Measurements from ENCODE around the gene TNRC6B. TPM values are rescaled to one million over a fixed set of nuclear protein-coding genes. Genes with fewer than 3 reads are reported as not detected.
"Not testable (repeated sequence)": the region's sequence is repeated elsewhere in the genome, so short reads cannot be mapped to it uniquely, and the experiment has no call there.

The TNRC6B gene
- total and polyA plus RNA-seq, 5 donors from 2014 or later = 50.6 to 144 (median 72.6) TPM

- Histone ChIP-seq H3K27ac (ENCODE audit: insufficient read depth, low read length, poor library complexity, severe bottlenecking) (no peak overlapping the region), H3K4me1 (ENCODE audit: control insufficient read depth, insufficient read depth, low read length, poor library complexity, severe bottlenecking) (peaks cover 5% of the 10 kb centered on the region), H3K36me3 (ENCODE audit: control insufficient read depth, insufficient read depth, low read length) (peaks cover 69% of the 10 kb centered on the region), H3K9me3 (ENCODE audit: control insufficient read depth in 2 of 2, low read length in 2 of 2) (no peaks in the 10 kb centered on the region), H3K27me3 (ENCODE audit: control insufficient read depth, insufficient read depth, low read length) (no peaks in the 10 kb centered on the region), H3K4me3 (ENCODE audit: low read depth, low read length) (no peak overlapping the region)
- Mint-ChIP-seq H3K4me3 (peak overlapping the region in 1 of 4 donors; percentile 49), H3K27ac (peak overlapping the region in 1 of 3 donors; percentile 87), H3K4me1 (peaks cover under 1 to 8% (median 4%) of the 10 kb centered on the region in 4 donors), H3K9me3 (no peaks in the 10 kb centered on the region), H3K36me3 (peaks cover 55% of the 10 kb centered on the region), H3K27me3 (peaks cover 4% of the 10 kb centered on the region)
- no peak for ATAC-seq (ENCODE audit: low read depth in 2 of 2)
- no peak for DNase-seq
Observed at GRCh38 chr22:40366068-40366467, 188.3 kb downstream of the TNRC6B start.

- no peak overlapping the region for H3K4me3 Mint-ChIP-seq
- H3K27ac Mint-ChIP-seq = no peak overlapping the region
- H3K27me3 Mint-ChIP-seq = peaks cover 4% of the 10 kb centered on the region
- H3K36me3 ChIP-seq (ENCODE audit: control insufficient read depth, insufficient read depth, low read length) = peaks cover 56% of the 10 kb centered on the region
- H3K36me3 Mint-ChIP-seq = peaks cover 43% of the 10 kb centered on the region
- H3K9me3 Mint-ChIP-seq = no peaks in the 10 kb centered on the region
- no peaks in the 10 kb centered on the region for H3K27me3 ChIP-seq (ENCODE audit: control insufficient read depth, insufficient read depth, low read length)
- H3K27ac ChIP-seq (ENCODE audit: insufficient read depth, low read length, poor library complexity, severe bottlenecking) = no peak overlapping the region
- H3K4me3 ChIP-seq (ENCODE audit: low read depth, low read length) = no peak overlapping the region
- ATAC-seq (ENCODE audit: low read depth in 2 of 2) = no peak
- peaks cover 12% of the 10 kb centered on the region for H3K4me1 ChIP-seq (ENCODE audit: control insufficient read depth, insufficient read depth, low read length, poor library complexity, severe bottlenecking)
- H3K9me3 ChIP-seq (ENCODE audit: control insufficient read depth in 2 of 2, low read length in 2 of 2) = no peaks in the 10 kb centered on the region
- peaks cover 5 to 18% (median 9%) of the 10 kb centered on the region in 4 donors for H3K4me1 Mint-ChIP-seq
- DNase-seq = no peak
Observed at GRCh38 chr22:40367342-40367741, 189.6 kb downstream of the TNRC6B start.

- peaks cover 12 to 25% (median 15%) of the 10 kb centered on the region in 4 donors for H3K4me1 Mint-ChIP-seq
- Histone ChIP-seq H3K9me3 (ENCODE audit: control insufficient read depth in 2 of 2, low read length in 2 of 2) (no peaks in the 10 kb centered on the region), H3K27me3 (ENCODE audit: control insufficient read depth, insufficient read depth, low read length) (no peaks in the 10 kb centered on the region), H3K4me1 (ENCODE audit: control insufficient read depth, insufficient read depth, low read length, poor library complexity, severe bottlenecking) (peaks cover 12% of the 10 kb centered on the region), H3K36me3 (ENCODE audit: control insufficient read depth, insufficient read depth, low read length) (peaks cover 55% of the 10 kb centered on the region), H3K27ac (ENCODE audit: insufficient read depth, low read length, poor library complexity, severe bottlenecking) (no peak overlapping the region), H3K4me3 (ENCODE audit: low read depth, low read length) (no peak overlapping the region)
- H3K4me3 Mint-ChIP-seq = peak overlapping the region in 2 of 4 donors; percentile 27 to 63
- peaks cover 4% of the 10 kb centered on the region for H3K27me3 Mint-ChIP-seq
- no peaks in the 10 kb centered on the region for H3K9me3 Mint-ChIP-seq
- H3K27ac Mint-ChIP-seq = peak overlapping the region in 2 of 3 donors; percentile 61 to 64
- ATAC-seq (ENCODE audit: low read depth in 2 of 2) = no peak
- H3K36me3 Mint-ChIP-seq = peaks cover 36% of the 10 kb centered on the region
- DNase-seq = no peak
Observed at GRCh38 chr22:40368016-40368415, 190.3 kb downstream of the TNRC6B start.

- DNase-seq (no peak), ATAC-seq (ENCODE audit: low read depth in 2 of 2) (no peak)
- H3K36me3 ChIP-seq (ENCODE audit: control insufficient read depth, insufficient read depth, low read length) = peaks cover 49% of the 10 kb centered on the region
- no peaks in the 10 kb centered on the region for H3K9me3 ChIP-seq (ENCODE audit: control insufficient read depth in 2 of 2, low read length in 2 of 2)
- peaks cover 12% of the 10 kb centered on the region for H3K4me1 ChIP-seq (ENCODE audit: control insufficient read depth, insufficient read depth, low read length, poor library complexity, severe bottlenecking)
- H3K27ac ChIP-seq (ENCODE audit: insufficient read depth, low read length, poor library complexity, severe bottlenecking) = no peak overlapping the region
- H3K4me3 ChIP-seq (ENCODE audit: low read depth, low read length) = no peak overlapping the region
- peaks cover 4% of the 10 kb centered on the region for H3K27me3 Mint-ChIP-seq
- H3K4me1 Mint-ChIP-seq = peaks cover 16 to 29% (median 20%) of the 10 kb centered on the region in 4 donors
- H3K4me3 Mint-ChIP-seq = peak overlapping the region in 2 of 4 donors; percentile 48 to 63
- H3K9me3 Mint-ChIP-seq = no peaks in the 10 kb centered on the region
- H3K27me3 ChIP-seq (ENCODE audit: control insufficient read depth, insufficient read depth, low read length) = no peaks in the 10 kb centered on the region
- no peak overlapping the region for H3K27ac Mint-ChIP-seq
- peaks cover 37% of the 10 kb centered on the region for H3K36me3 Mint-ChIP-seq
Observed at GRCh38 chr22:40368836-40369235, 191.1 kb downstream of the TNRC6B start.

GRCh38 chr22:40374567-40374966, 196.8 kb downstream of the TNRC6B start:
- H3K27ac ChIP-seq (ENCODE audit: insufficient read depth, low read length, poor library complexity, severe bottlenecking) = no peak overlapping the region
- Mint-ChIP-seq H3K36me3 (peaks cover 11% of the 10 kb centered on the region), H3K27ac (no peak overlapping the region), H3K27me3 (no peaks in the 10 kb centered on the region), H3K9me3 (no peaks in the 10 kb centered on the region), H3K4me3 (no peak overlapping the region), H3K4me1 (peaks cover 22 to 50% (median 34%) of the 10 kb centered on the region in 4 donors)
- no peak overlapping the region for H3K4me3 ChIP-seq (ENCODE audit: low read depth, low read length)
- DNase-seq (no peak), ATAC-seq (ENCODE audit: low read depth in 2 of 2) (no peak)
- H3K4me1 ChIP-seq (ENCODE audit: control insufficient read depth, insufficient read depth, low read length, poor library complexity, severe bottlenecking) = peaks cover 12% of the 10 kb centered on the region
- H3K36me3 ChIP-seq (ENCODE audit: control insufficient read depth, insufficient read depth, low read length) = peaks cover 9% of the 10 kb centered on the region
- H3K9me3 ChIP-seq (ENCODE audit: control insufficient read depth in 2 of 2, low read length in 2 of 2) = no peaks in the 10 kb centered on the region
- no peaks in the 10 kb centered on the region for H3K27me3 ChIP-seq (ENCODE audit: control insufficient read depth, insufficient read depth, low read length)

- Mint-ChIP-seq H3K27ac (no peak overlapping the region), H3K36me3 (peaks cover 11% of the 10 kb centered on the region), H3K9me3 (no peaks in the 10 kb centered on the region), H3K4me3 (peak overlapping the region in 1 of 4 donors; percentile 60), H3K4me1 (peaks cover 21 to 47% (median 34%) of the 10 kb centered on the region in 4 donors), H3K27me3 (no peaks in the 10 kb centered on the region)
- peaks cover 6% of the 10 kb centered on the region for H3K4me1 ChIP-seq (ENCODE audit: control insufficient read depth, insufficient read depth, low read length, poor library complexity, severe bottlenecking)
- no peak overlapping the region for H3K27ac ChIP-seq (ENCODE audit: insufficient read depth, low read length, poor library complexity, severe bottlenecking)
- H3K4me3 ChIP-seq (ENCODE audit: low read depth, low read length) = no peak overlapping the region
- H3K36me3 ChIP-seq (ENCODE audit: control insufficient read depth, insufficient read depth, low read length) = peaks cover 9% of the 10 kb centered on the region
- no peaks in the 10 kb centered on the region for H3K9me3 ChIP-seq (ENCODE audit: control insufficient read depth in 2 of 2, low read length in 2 of 2)
- H3K27me3 ChIP-seq (ENCODE audit: control insufficient read depth, insufficient read depth, low read length) = no peaks in the 10 kb centered on the region
- ATAC-seq (ENCODE audit: low read depth in 2 of 2) (no peak), DNase-seq (no peak)
Observed at GRCh38 chr22:40376149-40376548, 198.4 kb downstream of the TNRC6B start.

- peaks cover 7% of the 10 kb centered on the region for H3K36me3 ChIP-seq (ENCODE audit: control insufficient read depth, insufficient read depth, low read length)
- H3K27ac ChIP-seq (ENCODE audit: insufficient read depth, low read length, poor library complexity, severe bottlenecking) = no peak overlapping the region
- Mint-ChIP-seq H3K27me3 (no peaks in the 10 kb centered on the region), H3K36me3 (peaks cover 15% of the 10 kb centered on the region), H3K4me3 (no peak overlapping the region), H3K27ac (peak overlapping the region in 1 of 3 donors; percentile 83), H3K4me1 (peaks cover 11 to 40% (median 28%) of the 10 kb centered on the region in 4 donors), H3K9me3 (peaks cover 0 to 3% (median 0%) of the 10 kb centered on the region in 7 donors)
- no peak for DNase-seq
- no peak overlapping the region for H3K4me3 ChIP-seq (ENCODE audit: low read depth, low read length)
- no peaks in the 10 kb centered on the region for H3K27me3 ChIP-seq (ENCODE audit: control insufficient read depth, insufficient read depth, low read length)
- H3K9me3 ChIP-seq (ENCODE audit: control insufficient read depth in 2 of 2, low read length in 2 of 2) = no peaks in the 10 kb centered on the region
- no peaks in the 10 kb centered on the region for H3K4me1 ChIP-seq (ENCODE audit: control insufficient read depth, insufficient read depth, low read length, poor library complexity, severe bottlenecking)
- no peak for ATAC-seq (ENCODE audit: low read depth in 2 of 2)
Observed at GRCh38 chr22:40377931-40378330, 200.2 kb downstream of the TNRC6B start.

GRCh38 chr22:40378448-40378847, 200.7 kb downstream of the TNRC6B start:
- peak overlapping the region in 1 of 3 donors; percentile 44 for H3K27ac Mint-ChIP-seq
- H3K4me1 ChIP-seq (ENCODE audit: control insufficient read depth, insufficient read depth, low read length, poor library complexity, severe bottlenecking); ATAC-seq (ENCODE audit: low read depth in 2 of 2); H3K9me3 Mint-ChIP-seq; H3K27ac ChIP-seq (ENCODE audit: insufficient read depth, low read length, poor library complexity, severe bottlenecking); DNase-seq; H3K27me3 Mint-ChIP-seq; H3K4me3 ChIP-seq (ENCODE audit: low read depth, low read length); H3K4me3 Mint-ChIP-seq; H3K36me3 ChIP-seq (ENCODE audit: control insufficient read depth, insufficient read depth, low read length); H3K27me3 ChIP-seq (ENCODE audit: control insufficient read depth, insufficient read depth, low read length); H3K9me3 ChIP-seq (ENCODE audit: control insufficient read depth in 2 of 2, low read length in 2 of 2): not testable (repeated sequence)
- H3K36me3 Mint-ChIP-seq = peaks cover 12% of the 10 kb centered on the region
- peaks cover 6 to 40% (median 26%) of the 10 kb centered on the region in 4 donors for H3K4me1 Mint-ChIP-seq

Data from CD4-positive, CD25-positive, alpha-beta regulatory T cell (primary cell).